Eye (tissue), 1 donor: ENCODE results near the gene GRID1.

Experiments used
- DNase-seq: peaks from one replicate; pipeline ENCODE4 v3.0.0-alpha.2; 2015

GRID1 gene

GRCh38 chr10:85607043-85607695 lies 759.4 kb downstream of the GRID1 start:
- peak; percentile 61 for DNase-seq

- no peak for DNase-seq
These were observed 760.2 kb downstream of the GRID1 start for GRCh38 chr10:85606401-85606800.

DNA sequence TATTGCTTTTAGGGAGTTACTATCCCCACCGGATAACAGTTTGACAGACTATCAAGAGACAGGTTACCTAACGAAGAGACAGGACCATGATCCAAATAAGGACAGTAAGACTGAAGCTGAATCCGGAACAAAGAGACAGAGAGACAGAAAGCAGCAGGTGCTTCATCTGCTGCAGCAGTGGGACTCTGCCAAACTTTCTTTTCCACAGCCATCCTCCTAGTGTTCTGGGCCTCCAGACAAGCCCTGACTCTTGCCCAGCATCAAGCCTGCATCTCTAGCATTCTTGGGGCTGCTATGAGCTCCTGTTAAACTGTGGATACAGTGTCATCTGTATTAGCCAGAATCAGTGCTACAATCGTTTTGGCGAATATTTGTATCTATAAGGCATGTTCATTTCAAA lies 761.7 kb downstream of the GRID1 start:
- no peak for DNase-seq

- DNase-seq = no peak
These were observed 762.4 kb downstream of the GRID1 start for GRCh38 chr10:85604136-85604725.

GRCh38 chr10:85603151-85603940 lies 763.2 kb downstream of the GRID1 start:
- no peak for DNase-seq

DNA sequence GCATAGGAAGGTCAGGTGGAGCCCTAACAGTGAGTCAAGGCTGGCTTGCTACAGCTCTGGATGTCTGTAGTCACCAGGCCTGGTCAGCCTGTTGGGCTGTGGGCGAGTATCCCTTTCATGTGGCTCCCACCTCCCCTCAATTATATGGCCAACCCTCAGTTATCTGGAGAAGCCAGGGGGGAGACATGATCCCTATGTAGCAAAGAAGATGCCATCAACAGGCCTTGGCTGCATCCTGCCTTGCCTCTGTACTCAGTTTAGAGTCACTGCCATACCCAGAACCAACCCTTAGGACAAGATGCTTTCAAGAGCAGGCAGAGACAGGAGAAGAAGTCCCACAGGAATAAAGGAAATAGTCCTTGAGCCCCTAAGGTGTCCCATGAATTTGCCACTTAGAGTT lies 763.9 kb downstream of the GRID1 start:
- no peak for DNase-seq

DNA sequence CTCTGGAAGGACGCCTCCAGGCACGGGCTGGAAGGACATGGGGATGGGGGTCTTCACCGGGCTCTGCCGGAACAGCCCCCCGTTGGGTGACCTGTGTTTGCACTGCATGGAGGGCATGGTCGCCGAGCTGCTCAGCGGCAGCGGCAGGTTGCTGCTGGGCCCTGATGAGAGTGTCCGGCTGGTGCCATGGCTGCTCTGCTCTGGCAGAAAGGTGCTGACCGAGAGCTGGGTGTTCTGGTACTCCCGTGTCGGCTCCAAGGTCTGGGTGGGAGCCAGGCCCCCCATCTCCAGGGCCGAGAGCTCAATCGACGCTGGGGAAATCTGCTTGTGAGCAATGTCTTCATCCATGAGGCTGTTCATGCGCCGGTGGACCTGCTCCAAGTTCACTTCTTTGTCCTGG lies 764.3 kb downstream of the GRID1 start:
- DNase-seq = no peak

GRCh38 chr10:85601526-85601925 lies 765.1 kb downstream of the GRID1 start:
- no peak for DNase-seq

DNA sequence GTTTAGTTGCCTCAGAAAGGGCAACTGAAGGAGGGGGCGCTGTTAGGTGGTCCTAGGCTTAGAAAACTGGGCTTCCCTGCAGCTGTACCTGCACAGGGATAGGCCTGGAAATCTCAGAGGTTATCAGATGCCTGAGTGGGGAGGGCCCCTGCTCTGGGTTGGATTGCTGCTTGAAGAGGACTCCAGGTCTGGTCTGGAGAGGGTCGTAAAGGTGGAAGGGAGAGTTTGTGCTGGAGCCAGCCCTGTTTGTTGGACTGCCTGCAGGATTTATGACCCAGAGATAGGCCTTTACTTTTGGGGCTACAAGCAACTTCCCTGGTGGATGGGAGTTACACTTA lies 765.9 kb downstream of the GRID1 start:
- no peak for DNase-seq

DNA sequence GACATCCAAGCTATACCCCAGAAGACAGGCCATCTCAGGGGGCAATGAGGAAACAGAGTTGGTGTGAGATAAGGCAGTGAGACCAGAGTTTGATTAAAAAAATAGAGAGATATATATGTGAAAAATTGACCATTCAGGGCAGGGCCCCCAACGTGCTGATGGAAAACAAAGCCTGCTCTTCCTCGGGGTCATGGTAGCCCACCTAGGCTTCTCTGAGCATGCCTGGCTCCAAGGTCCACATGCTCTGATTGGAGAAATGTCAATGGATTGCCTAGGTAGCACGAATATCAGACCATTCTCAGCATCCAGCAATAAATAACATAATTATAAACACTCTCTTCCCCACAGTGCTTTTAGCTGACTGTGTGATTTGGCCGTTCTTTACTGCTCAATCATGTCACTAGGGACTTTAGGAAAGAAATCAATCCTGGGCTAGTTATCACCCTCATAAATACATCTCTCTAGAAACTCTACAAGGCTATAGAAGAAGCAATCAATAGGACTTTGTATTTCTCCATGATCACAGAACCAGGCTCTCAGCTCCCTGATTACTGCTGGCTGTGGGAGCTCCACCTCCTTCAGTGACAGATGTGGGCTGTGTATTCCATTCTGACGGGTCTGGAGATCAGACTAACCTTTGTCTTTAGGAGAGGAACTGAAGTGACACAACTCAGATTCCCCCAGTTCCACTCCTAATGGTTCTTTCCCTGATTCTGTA lies 766.4 kb downstream of the GRID1 start:
- DNase-seq = no peak

DNA sequence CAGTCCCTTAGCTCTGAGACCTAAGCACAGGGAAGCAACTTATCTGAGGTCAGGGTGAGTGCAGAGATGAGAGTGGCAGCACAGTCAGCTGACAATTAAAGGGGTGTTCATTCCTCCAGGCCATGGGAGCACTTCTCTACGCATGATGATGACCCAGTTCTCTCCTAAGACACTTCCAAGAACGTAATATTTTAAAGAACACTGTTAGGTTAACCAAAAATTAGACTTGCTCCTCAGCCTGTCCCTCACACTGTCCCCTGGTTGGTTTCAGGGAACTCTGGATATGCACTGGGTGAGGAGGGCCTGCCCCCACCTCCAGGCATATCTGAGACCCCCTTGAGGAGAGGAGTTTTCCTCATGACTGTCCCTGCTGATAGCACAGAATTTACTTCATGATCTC lies 767.5 kb downstream of the GRID1 start:
- no peak for DNase-seq

GRCh38 chr10:85598646-85599045 lies 767.9 kb downstream of the GRID1 start:
- no peak for DNase-seq

- no peak for DNase-seq
These were observed 769.6 kb downstream of the GRID1 start for GRCh38 chr10:85597006-85597405.

DNA sequence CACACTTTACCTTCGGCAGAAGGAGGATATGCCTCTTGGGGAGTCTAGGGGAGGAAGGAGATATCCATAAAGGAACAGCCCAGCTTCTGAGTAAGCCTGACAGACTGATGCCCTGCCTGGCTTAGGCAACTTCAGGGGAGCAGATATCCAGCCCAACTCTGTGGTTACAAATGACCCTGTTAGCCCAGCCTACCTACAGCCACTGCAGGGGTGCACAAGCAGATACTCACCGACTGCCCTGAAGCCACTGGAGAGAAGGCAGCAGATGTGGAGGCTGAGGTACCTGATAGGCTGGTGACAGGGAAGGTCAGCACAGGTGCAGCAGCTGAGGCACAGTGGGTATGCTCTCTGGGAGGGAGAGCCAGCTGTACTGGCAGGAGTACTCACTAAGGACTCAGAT lies 770.2 kb downstream of the GRID1 start:
- DNase-seq = no peak

DNA sequence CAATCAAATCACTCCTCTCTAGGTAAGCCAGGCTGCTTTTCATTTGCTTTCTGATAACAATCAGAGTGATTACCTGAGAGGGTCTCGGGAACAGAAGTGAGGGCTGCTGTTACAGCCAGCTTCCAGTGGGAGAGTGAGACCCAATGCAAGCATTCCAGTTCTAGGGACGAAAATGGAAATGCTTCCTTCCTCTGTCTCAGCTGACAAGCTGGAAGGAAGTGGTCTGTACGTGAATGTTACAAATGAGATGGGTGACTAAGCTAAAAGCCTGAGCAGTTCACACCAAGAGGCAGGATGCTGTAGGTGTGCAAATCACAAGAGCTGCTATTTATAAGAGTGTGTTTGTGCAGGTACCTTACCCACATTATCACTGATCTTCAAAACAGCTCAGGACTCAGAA lies 772.4 kb downstream of the GRID1 start:
- DNase-seq = no peak

- DNase-seq = no peak
These were observed 773.3 kb downstream of the GRID1 start for GRCh38 chr10:85593226-85593772.

- no peak for DNase-seq
These were observed 785.2 kb downstream of the GRID1 start for GRCh38 chr10:85581371-85581770.

DNA sequence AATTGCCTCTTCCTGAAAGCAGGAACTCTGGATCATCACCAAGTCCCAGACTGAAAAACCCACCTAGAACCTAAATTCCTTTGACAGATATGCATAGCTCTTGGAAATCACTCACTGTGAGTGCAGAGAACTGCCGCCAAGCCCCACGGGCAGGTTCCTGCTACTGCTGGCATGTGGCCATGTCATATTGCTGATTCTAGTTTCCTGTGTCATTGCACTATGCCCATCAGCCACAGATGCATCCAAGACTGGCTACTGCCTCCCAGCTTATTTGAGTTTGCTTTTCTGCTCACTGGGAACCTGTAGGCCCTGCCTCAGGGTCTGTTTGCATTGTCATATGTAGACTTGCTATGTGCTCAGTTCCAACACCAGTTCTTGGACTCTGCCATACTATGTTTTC lies 786.0 kb downstream of the GRID1 start:
- DNase-seq = no peak

GRCh38 chr10:85578860-85579259 lies 787.7 kb downstream of the GRID1 start:
- no peak for DNase-seq

- peak; percentile 9 for DNase-seq
These were observed 791.2 kb downstream of the GRID1 start for GRCh38 chr10:85575441-85575840.

- no peak for DNase-seq
These were observed 795.7 kb downstream of the GRID1 start for GRCh38 chr10:85570871-85571270.

- DNase-seq = no peak
These were observed 801.2 kb downstream of the GRID1 start for GRCh38 chr10:85565381-85565780.

DNA sequence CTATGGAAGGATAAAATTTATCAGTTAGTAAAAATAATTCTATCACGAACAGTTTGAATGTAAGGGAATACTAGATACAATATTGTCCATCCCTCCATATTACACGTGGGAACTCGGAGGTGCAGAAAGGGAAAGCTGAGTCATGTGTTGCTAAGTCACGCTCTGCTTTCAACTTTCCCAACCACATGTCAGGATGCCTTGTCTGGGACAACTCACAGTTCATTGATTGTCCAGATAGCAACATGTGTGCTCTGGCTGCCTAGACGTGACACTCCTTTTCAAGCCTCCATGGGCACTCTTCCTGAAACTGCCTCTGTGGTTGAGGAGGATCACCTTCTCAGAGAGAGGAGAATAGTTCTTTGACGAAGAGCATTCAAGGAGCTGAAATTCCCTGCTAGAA lies 808.1 kb downstream of the GRID1 start:
- DNase-seq = no peak
